GM19023 (cell line): ENCODE data around the gene APOA5.

Experiments used
- ATAC-seq: cut with Tn5 transposase; IDR thresholded peaks from one replicate; pipeline ENCODE4 v1.9.1; 2021; ENCODE audit warnings: mild to moderate bottlenecking, moderate library complexity; ENCODE audit not compliant: unreplicated experiment

The APOA5 gene

DNA sequence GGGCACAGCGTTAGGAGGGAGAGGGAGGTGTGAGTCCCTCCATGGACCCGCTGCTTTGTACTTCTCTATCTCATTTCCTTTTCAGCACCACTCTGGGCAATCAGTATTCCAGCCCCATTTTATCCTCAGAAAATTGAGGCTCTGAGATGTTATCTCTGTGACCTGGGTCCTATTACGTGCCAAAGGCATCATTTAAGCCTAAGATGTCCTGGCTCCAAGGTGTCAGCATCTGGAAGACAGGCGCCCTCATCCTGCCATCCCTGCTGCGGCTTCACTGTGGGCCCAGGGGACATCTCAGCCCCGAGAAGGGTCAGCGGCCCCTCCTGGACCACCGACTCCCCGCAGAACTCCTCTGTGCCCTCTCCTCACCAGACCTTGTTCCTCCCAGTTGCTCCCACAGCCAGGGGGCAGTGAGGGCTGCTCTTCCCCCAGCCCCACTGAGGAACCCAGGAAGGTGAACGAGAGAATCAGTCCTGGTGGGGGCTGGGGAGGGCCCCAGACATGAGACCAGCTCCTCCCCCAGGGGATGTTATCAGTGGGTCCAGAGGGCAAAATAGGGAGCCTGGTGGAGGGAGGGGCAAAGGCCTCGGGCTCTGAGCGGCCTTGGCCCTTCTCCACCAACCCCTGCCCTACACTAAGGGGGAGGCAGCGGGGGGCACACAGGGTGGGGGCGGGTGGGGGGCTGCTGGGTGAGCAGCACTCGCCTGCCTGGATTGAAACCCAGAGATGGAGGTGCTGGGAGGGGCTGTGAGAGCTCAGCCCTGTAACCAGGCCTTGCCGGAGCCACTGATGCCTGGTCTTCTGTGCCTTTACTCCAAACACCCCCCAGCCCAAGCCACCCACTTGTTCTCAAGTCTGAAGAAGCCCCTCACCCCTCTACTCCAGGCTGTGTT, 37.2 kb upstream of the APOA5 start:
- ATAC-seq: no peak

DNA sequence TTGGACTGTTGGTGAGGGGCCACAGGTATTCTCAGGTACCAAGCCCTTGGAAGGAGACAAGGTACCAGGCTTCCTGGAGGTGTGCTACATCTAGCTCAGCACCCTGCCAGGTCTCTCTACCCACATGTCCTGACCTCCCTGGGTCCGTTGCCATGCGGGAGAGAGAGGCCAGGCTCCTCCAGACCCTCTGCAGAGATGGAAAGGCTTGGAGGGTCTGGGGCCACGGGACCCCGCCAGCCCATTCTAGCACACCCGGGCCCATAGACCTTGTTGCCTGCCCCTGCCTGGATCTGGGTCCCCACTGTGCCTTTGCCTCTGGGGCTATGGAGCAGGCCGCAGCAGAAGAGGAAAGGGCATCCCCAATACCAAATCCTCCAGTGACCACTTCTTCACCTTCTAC, 35.8 kb upstream of the APOA5 start:
- no peak for ATAC-seq

DNA sequence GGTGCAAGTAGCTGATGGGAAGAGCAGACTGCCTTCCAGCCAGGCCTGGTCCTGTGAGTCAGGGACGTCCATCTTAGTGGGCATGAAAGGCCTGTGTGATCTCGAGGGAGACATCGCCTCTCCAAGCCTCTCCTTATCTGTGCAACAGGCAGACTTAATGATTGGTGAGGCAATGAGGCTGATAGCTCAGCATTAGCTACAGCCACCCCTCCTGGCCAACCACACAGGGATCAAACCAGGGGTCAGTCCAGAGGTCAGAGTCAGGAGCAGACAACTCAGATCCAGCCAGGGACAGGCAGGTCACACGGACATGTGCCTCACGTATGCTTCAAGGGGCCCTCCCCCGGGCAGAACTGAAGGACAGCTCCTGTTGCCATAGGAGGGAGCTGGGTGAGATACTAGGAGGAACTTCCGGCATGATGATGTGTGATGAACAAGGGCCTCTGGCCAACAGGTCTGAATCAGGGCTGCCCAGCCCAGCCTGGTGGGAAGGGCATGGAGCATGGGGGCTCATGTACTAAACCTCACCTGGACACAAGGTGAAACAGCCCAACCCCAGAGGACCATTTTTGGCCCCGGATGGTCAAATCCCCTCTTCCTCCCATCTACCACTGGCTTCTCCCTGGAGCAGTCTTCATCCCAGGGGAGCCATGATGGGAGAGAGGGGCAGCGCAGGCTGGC, 35.2 kb upstream of the APOA5 start:
- ATAC-seq: no peak

DNA sequence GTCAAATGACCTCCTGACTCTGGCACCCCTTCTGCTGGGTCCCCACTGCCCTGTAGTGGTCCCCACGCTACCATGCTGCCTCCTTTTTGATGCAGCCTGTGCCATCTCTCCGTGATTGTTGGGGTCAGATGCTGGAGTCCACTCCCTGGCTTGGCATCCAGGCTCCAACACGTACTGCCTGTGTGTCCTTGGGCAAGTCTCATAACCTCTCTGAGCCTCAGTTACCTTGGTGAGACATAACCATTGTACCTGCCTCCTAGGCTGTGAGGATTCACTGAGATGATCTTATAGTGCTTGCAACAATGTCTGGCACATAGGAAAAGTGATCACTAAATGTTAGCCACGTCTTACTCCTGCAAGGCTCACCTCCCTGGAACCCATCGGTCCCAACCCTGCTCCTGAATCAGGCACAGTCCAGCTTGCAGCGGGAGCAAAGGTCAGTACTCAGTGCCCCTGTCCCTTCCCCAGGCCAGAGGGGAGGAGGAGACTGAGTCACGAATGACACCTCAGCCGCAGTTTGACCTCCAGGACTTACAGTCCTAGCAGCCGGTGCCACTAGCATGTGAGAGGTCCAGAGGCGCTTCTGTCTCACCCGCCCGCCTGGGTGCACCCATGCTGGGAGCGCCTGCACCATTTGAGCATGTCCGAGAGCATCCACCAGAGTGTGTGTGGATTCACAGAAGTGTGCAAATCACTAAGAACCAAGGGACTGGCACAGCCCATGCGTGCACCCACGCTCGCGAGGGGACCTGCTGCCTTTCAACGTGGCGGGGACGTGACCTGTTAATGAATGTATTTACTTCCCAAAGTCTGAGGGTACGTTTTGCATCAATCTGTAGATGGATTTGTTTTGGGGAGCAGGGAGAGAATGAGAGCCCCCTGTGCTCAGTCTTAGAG, 34.4 kb upstream of the APOA5 start:
- ATAC-seq: no peak

DNA sequence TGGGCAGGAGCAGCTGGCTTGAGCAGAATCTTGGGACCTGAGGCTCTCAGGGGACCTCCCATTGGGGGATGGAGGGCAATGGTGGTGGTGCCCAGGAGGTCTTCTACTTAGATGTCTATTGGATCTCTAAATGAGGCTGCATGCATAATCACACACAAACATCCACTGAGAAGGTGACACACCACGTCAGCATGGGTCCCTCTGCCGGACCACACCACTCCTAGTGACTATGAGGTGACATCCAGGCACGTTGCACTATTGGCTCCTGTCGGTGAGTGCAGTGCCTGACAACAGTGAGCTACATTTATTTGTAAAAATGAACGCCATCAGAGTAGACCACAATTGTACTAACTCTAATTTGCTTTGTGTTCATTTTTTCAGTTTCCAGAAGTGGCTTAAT, 33.8 kb upstream of the APOA5 start:
- no peak for ATAC-seq

DNA sequence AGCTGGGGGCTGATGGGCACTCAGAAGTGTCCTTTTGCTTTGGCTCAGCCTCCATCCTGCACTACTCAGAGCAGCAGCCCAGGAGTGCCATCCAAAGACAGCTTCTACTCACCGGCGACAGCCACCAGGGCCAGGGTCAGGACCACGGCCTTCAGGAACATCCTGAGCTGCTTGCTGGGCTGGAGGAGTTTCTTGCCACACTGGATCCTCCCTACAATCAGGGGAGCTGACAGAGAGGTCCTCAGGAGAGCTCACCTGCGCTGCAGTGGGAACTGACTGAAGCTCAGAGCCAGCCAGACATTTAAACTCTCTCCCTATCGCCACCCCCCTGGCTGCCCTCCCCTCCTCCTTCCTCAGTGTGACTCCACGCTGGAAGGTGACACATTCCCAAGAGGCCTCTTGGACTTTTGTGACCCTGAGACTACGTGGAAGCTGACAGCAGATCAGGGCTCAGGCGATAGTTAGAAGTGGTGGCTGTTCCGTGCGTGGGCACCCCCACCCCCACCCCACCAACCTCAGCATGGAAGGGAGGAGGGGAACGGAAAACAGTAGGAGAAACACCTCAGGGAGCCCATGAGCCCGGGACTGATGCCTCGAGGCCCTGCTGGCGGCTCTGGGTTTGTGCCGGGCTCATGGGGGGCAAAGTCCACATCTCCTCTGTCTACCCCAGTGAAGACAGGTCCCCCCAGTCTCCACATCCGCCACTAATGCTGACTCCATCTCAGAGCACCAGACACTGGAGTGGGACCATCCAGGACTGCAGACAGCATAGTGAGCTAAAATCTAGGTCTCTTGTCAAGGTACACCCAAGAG, 31.6 kb upstream of the APOA5 start, which contains the start of gene APOA4:
APOA4 (minus strand) TSS at position 274 of the 813 bp plus-strand sequence; CDS start at position 161, 113 bp downstream.
- ATAC-seq: no peak

DNA sequence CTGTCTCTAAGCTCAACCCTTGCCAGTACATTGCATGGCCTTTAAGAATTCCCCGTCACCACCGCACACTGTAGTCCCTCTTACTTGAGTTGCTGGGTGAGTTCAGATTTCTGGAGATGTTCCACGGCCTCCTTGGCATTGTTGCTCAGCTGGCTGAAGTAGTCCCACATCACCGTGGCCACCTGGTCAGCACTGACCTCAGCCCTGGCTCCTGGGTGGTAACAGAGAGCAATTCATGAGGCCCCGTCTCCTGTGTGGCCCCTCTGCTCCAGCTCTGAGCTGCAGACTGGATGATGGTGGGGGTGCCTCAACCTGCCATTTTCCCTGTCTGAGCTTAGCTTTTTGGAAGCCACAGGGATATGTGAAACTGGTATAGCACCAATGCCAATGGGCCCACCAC, 30.9 kb upstream of the APOA5 start:
- no peak for ATAC-seq

DNA sequence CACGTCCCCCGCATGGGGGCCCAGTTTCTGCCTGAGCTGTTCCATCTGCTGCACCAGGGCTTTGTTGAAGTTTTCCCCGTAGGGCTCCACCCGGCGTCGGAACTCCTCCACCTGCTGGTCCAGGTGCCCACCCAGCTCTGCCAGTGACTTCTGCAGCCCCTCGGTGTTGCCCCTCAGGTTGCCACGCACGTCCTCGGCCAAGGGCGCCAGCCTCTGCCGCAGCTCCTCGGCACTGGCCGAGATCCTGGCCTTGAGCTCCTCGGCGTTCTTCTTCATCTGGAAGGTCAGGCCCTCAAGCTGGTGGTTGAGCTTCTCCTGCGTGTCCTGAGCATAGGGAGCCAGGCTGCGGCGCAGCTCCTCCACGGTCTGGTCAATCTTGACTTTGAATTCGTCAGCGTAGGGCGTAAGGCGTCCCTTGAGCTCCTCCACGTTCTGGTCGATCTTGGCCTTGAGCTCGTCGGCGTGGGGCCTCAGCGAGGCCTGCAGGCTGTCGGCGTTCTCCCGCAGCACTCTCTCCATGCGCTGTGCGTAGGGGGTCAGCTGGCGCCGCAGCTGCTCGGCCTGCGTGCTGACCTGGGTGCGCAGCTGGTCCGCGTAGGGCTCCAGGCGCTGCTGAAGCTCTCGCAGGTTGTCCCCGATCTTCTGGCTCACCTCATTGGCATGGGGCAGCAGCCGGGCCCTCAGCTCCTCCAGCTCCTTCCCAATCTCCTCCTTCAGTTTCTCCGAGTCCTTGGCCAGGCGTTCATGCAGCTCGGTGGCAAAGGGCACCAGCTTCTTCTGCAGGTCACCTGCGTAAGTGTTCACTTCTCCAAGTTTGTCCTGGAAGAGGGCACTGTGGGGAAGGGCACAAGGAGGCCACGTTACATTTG, 29.6 kb upstream of the APOA5 start:
- no peak for ATAC-seq

DNA sequence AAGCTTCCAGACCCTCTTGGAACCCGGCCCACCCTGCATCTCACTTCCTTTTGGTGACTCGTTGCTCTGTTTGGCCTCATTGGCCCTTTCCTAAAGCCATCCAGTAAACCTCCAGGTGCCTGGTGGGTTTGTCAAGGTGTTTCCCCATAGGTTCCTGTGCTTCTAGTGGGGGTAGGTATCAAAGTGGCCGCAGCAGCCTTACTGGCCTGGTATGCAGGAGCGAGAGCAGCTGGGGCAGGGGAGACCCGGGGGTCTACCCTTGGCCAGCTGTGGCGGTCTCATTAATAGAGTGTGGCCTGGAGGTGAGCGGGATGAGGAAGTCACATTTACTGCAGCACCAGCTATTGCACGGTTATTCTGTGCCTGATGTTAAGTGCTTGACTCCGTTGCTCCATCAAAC, 27.4 kb upstream of the APOA5 start:
- ATAC-seq: no peak

DNA sequence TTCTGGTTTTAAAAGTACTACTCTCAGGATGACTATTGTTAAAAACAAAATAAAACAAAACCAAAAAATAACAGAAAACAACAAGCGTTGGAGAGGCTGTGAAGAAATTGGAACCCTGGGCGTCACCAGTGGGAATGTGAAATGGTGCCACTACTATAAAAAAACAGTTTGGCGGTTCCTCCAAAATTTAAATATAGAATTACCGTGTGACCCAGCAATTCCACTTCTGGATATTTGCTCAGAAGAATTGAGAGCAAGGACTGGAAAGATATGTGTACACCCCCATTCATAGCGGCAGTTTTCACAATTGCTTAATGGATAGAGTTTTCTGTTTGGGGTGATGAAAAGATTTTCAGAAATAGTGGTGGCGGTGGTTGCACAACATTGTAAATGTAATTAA, 22.8 kb upstream of the APOA5 start:
- no peak for ATAC-seq

DNA sequence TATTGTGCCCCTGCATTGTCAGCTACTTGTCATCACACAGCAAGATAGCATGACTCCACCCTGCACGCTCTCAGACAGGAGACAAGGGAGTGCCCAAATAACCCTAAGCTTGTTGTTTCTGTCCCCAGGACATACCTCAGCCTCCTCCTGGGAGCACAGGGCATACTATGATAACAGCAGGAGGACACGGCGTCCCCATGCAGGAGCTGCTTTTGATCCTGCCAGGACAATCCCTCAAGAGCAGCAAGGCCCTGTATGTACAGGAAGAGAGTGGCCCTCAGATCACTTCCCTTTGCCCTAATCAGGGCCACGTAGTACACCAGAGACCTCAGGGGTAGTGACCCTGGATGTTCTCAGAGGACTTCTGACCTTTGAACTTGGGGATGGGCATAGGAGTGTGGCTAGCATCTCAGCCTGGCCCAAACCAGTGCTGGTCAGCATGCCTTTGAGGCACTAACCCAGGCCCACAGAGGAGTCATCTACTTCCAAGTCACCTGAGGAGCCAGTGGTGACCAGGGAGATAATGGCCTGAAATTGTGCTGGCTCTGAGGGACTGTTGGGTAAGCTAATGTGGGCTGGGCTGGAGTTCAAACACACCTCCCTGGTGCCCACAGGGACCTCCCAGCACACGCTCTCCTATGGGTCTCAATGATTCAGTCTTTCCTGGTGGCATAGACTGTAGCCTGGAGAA, 22.2 kb upstream of the APOA5 start:
- no peak for ATAC-seq

DNA sequence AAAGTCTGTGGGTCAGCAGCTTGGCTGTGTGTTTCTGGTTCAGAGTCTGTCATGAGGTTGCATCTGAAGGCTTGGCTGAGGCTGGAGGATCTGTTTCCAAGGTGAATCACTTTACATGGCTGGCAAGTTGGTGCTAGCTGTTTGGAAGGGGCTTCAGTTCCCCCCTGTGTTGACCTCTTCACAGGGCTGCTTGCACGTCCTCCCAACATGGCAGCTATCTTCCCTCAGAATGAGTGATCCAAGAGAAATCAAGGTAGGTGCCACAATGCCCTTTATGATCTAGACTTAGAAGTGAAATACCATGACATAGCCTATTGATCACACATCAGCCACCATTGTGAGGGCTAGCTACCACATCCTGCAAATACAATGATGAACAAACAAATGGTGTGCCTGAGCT, 21.5 kb upstream of the APOA5 start:
- ATAC-seq: no peak

DNA sequence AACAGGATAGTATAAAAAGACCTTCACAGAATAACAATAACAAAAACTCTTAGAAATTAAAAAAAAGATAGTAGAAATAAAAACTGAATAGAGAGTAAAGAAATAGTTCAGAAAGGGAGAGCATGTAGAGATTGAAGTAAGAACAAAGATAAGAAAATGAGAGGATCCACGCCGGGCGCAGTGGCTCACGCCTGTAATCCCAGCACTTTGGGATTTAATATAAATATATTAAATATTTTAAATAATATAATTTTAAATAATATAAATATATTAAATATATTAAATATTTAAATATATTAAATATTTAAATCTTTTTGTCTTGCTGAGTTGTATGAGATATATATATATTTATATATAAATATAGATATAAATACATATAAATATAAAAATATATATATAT, 20.4 kb upstream of the APOA5 start:
- no peak for ATAC-seq

DNA sequence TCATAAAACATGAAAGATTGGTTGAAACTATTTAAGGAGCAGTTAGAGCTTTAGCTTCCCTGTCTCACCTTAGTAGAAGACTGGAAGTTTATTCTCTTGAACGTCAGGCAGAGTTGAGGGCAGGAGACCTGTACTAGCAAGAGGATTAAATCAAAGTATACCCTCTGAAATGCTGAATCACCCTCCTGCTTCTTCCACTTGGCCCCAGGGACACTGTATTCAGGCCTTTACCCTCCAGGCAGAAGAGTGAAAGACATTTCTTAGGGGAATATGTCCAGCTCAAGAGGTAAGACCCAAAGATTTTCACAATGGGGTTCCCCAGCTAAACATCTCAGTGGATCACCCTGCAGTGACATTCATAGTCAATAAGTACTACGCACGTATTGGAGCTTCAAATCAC, 19.5 kb upstream of the APOA5 start:
- no peak for ATAC-seq

DNA sequence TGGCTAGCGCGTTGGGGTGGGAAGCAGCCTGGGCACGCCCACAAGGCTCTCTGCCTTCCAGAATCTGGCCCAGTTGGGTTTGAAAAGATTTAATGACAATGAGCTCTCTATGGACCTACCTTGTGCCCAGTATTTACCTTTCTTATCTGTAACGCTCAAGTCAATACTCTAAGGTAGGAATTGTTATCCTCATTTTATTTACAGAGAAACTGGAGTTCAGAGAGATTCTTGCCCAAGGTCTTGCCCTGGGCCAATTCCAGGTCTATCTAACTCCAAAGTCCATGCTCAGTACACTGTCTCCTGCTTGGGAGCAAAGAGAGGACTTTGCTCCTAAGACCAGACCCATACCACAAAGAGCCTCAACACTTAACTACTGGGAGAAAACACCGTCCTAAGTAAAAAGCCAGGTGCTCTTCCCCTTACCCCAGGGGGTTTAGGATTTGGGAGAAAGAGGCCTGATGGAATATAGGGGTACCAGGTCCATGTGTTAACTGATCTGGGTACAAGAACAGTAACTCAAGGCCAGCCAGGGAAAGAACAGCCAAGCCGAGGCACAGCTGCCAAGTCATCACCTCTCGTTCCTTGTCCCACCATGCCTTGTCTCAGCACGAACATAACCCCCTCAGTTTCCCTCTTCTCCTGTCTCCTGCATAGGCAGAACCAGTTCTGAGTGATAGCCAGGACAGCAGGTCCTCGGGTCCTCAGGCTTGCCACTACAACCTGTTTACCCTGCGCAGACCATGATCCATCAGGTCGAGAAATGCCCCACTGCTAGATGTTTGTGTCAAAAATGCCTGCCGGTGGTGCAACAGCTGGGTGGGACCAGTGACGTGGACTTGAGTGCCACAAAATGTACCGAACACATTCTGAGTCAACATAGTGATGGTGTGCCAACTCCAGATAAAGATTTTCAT, 16.8 kb upstream of the APOA5 start:
- no peak for ATAC-seq

DNA sequence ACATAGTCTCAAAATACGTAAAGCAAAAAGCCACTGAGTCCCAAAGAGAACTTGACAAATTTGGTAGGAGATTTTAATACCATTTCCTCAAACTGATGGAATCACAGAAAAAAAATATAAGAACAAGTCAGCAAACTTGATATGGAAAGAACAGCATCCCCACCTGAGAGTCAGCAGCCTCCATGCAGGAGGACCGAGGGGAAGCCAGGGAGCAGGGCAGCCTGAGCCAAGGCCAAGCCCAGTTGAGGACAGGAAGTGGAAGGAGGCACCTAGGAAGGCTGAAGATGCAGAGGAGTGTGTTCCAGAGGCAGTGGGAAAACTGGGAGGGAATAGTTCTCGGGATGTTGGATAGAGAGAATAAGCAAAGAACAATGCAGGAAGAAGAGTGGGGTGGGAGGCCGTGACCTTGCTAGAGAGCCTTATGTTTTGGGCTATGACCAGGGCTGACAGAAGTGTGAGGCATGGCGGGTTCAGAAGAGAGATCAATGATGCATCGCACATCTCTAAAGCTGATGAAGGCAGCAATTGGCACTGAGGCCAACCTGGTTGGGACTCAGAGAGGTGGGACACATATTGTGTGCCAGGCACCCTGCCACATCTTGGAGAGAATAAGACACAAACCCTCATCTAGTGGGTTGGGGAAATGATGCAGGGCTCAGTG, 16.1 kb upstream of the APOA5 start:
- no peak for ATAC-seq

DNA sequence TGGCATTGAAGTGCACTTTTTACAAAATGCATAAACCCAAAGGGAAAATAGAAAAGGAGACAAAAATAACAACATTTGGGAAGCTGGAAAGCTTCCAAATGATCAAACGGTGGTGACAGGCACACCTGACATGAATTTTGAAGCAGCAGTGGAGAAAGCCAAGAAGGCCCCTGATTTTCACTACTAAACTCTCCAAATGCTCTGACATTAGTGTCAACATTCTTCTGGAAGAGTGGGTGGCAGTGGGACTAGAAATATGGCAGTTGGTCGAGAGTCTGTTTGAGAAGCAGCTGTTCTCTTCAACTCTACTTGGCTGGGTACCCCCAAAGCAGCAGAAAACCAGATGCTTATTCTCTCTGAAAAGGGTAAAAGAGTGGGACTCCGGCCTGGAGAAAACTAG, 12.3 kb upstream of the APOA5 start:
- ATAC-seq: no peak
